MCF 10A (cell line): ENCODE data around the gene PHF5A. TPM values are rescaled to one million over a fixed set of nuclear protein-coding genes. Genes with fewer than 3 reads are reported as not detected.

ENCODE experiments used
- BruUV-seq: library from RNA; stranded (reverse); fragments of 400-500 nt; replicated peaks from 2 replicates; lab custom pipeline; 2021; lab: Mats Ljungman, UMichigan
- CTCF ChIA-PET: fragments of 300-600 bp; sonication (Branson Sonifier 250); formaldehyde crosslinking; extraction: SDS; loops from one replicate; lab custom pipeline; 2021; ENCODE audit warnings: antibody characterized with exemption, inconsistent platforms; lab: Yijun Ruan, JAX
- POLR2A ChIA-PET: fragments of 300-600, 350-650 bp; sonication (Branson Sonifier 250); formaldehyde crosslinking; extraction: SDS; loops from one replicate; lab custom pipeline; 2020; ENCODE audit warnings: antibody characterized with exemption, inconsistent platforms; lab: Yijun Ruan, JAX
- DNase-seq: peaks from one replicate; pipeline ENCODE4 v3.0.0-alpha.2; 2018; ENCODE audit not compliant: unreplicated experiment
- H3K27ac Mint-ChIP-seq: one replicate; pipeline ENCODE4 v1.8.0; 2022; ENCODE audit warnings: mild to moderate bottlenecking, low read depth, mixed read lengths; ENCODE audit not compliant: unreplicated experiment
- H3K27me3 Mint-ChIP-seq: one replicate; pipeline ENCODE4 v1.8.0; 2022; ENCODE audit warnings: mixed read lengths; ENCODE audit not compliant: insufficient read depth, unreplicated experiment
- H3K36me3 Mint-ChIP-seq: one replicate; pipeline ENCODE4 v1.8.0; 2022; ENCODE audit warnings: mild to moderate bottlenecking, moderate library complexity, mixed read lengths; ENCODE audit not compliant: insufficient read depth, unreplicated experiment
- H3K4me1 Mint-ChIP-seq: one replicate; pipeline ENCODE4 v1.8.0; 2022; ENCODE audit warnings: mixed read lengths; ENCODE audit not compliant: insufficient read depth, unreplicated experiment
- H3K4me3 Mint-ChIP-seq: one replicate; pipeline ENCODE4 v1.8.0; 2022; ENCODE audit warnings: mild to moderate bottlenecking, moderate library complexity, mixed read lengths; ENCODE audit not compliant: unreplicated experiment
- H3K9me3 Mint-ChIP-seq: one replicate; pipeline ENCODE4 v1.8.0; 2022; ENCODE audit warnings: mixed read lengths; ENCODE audit not compliant: unreplicated experiment
- intact Hi-C: fragments of 100-400 bp; cut with micrococcal nuclease; formaldehyde crosslinking; loops from 2 replicates; pipeline ENCODE4 v1.14.1; 2022
- total RNA-seq: library from RNA; stranded (reverse); gene quantifications from 2 replicates; pipeline ENCODE4 v1.2.3, GENCODE V29; 2022
- TF ChIP-seq, protein P1 (sequence below): fragments of 200-600 bp; IDR thresholded peaks from one replicate; pipeline ENCODE4 v1.8.0; 2022; ENCODE audit warnings: antibody characterized with exemption, mild to moderate bottlenecking; ENCODE audit not compliant: unreplicated experiment

The PHF5A gene
- total RNA-seq, 1 experiment from 2014 or later: 62.3 TPM

DNA sequence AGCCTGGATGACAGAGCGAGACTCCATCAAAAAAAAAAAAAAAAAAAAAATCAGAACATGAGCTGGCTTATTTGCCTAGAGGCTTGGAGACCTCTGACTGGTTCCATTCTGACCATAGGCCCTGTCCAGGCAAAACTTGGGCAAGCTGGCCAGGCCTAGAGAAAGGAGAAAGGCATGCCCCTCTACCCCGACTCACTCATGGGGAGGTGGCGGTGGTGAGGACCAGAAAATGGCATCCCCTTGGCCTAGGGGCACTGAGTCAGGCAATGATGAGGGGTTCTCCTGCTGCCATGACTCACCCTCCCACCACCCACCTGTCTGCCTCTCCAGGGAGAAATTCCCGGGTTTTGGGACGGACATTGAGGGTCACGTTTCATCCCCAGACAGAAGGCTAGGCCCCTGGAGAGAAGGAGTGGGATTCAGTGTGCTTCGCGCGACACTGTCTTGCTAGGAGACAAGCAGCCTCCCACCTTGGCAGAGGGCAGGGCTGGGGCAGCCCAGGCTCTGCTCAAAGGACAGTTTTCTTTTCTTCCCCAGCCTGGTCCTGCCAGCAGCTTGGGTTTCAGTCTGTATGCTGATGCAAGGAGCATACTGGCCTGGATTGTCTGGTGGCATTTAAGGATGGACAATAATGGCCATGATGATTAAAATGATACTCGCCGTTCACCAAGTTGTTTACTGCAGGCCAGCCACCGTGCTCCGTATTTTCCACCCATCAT is 39.1 kb downstream of the PHF5A start:
- Mint-ChIP-seq H3K4me1 (peaks cover 6% of the 10 kb centered on the region), H3K36me3 (peaks cover 59% of the 10 kb centered on the region), H3K27ac (no peak overlapping the region), H3K9me3 (no peaks in the 10 kb centered on the region), H3K27me3 (no peaks in the 10 kb centered on the region), H3K4me3 (no peak overlapping the region)
- no TSS peak for BruUV-seq
- POLR2A ChIA-PET: interaction anchor here (0.8 kb wide), 1 partner anchor 15 kb away, joined by 3 read pairs; no protein-coding TSS in a partner anchor
- intact Hi-C loops: no loop called here
- TF ChIP-seq, protein P1, sequence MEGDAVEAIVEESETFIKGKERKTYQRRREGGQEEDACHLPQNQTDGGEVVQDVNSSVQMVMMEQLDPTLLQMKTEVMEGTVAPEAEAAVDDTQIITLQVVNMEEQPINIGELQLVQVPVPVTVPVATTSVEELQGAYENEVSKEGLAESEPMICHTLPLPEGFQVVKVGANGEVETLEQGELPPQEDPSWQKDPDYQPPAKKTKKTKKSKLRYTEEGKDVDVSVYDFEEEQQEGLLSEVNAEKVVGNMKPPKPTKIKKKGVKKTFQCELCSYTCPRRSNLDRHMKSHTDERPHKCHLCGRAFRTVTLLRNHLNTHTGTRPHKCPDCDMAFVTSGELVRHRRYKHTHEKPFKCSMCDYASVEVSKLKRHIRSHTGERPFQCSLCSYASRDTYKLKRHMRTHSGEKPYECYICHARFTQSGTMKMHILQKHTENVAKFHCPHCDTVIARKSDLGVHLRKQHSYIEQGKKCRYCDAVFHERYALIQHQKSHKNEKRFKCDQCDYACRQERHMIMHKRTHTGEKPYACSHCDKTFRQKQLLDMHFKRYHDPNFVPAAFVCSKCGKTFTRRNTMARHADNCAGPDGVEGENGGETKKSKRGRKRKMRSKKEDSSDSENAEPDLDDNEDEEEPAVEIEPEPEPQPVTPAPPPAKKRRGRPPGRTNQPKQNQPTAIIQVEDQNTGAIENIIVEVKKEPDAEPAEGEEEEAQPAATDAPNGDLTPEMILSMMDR: no peak
- CTCF ChIA-PET: interaction anchor here (1.3 kb wide), 1 partner anchor 13 kb away, joined by 3 read pairs; no protein-coding TSS in a partner anchor
- DNase-seq: peak; percentile 22

- H3K4me1 Mint-ChIP-seq: peaks cover 6% of the 10 kb centered on the region
- no TSS peak for BruUV-seq
- peaks cover 50% of the 10 kb centered on the region for H3K36me3 Mint-ChIP-seq
- POLR2A ChIA-PET: interaction anchor here (0.6 to 1.1 kb wide), 2 partner anchors 39 to 44 kb away, joined by 3 read pairs; partner anchors contain the start of gene TEF
- no peak overlapping the region for H3K27ac Mint-ChIP-seq
- no peaks in the 10 kb centered on the region for H3K27me3 Mint-ChIP-seq
- no peaks in the 10 kb centered on the region for H3K9me3 Mint-ChIP-seq
- no peak overlapping the region for H3K4me3 Mint-ChIP-seq
- CTCF ChIA-PET: interaction anchor here (0.6 to 1.1 kb wide), 5 partner anchors 9 to 112 kb away, joined by 3 read pairs; no protein-coding TSS in a partner anchor
- no peak for DNase-seq
- TF ChIP-seq, protein P1: no peak
- intact Hi-C loops: no loop called here
Measured at GRCh38 chr22:41425660-41426365, 42.7 kb downstream of the PHF5A start.

- no TSS peak for BruUV-seq
- ChIA-PET CTCF (interaction anchor here (0.8 to 1.6 kb wide), 5 partner anchors 15 to 138 kb away, joined by 3 to 6 read pairs (median 3); no protein-coding TSS in a partner anchor), POLR2A (interaction anchor here (1.2 to 4.5 kb wide), 6 partner anchors 17 to 133 kb away, joined by 3 to 39 read pairs (median 6); partner anchors contain the start of genes PHF5A, RANGAP1 and TOB2)
- TF ChIP-seq, protein P1: no peak
- H3K4me3 Mint-ChIP-seq: no peak overlapping the region
- no peaks in the 10 kb centered on the region for H3K27me3 Mint-ChIP-seq
- H3K9me3 Mint-ChIP-seq: no peaks in the 10 kb centered on the region
- DNase-seq: no peak
- intact Hi-C loops: no loop called here
- no peak overlapping the region for H3K27ac Mint-ChIP-seq
- H3K4me1 Mint-ChIP-seq: peaks cover 15% of the 10 kb centered on the region
- peaks cover 21% of the 10 kb centered on the region for H3K36me3 Mint-ChIP-seq
Measured at GRCh38 chr22:41418717-41419116, 49.8 kb downstream of the PHF5A start.
